Small intestine (tissue), 7 donors: ENCODE results near the gene KHDC1L. TPM values are rescaled to one million over a fixed set of nuclear protein-coding genes. Genes with fewer than 3 reads are reported as not detected.

Experiments used
- DNase-seq, 2 donors: peaks; one replicate each; pipeline versions ENCODE4 v3.0.0 to v3.0.0-alpha.2; 2013
- FAIRE-seq: peaks from 2 replicates; lab custom pipeline; 2012; peaks lifted over from hg19 to GRCh38; lab: Jason Lieb, UNC
- H3K27ac ChIP-seq, 3 donors: one replicate each; pipeline ENCODE4 v1.5.1; 2013; ENCODE audit warnings: low read length in 2 of 3, mild to moderate bottlenecking in 2 of 3, control low read depth in 1 of 3, inconsistent platforms in 1 of 3, low read depth in 1 of 3, moderate library complexity in 1 of 3
- H3K27me3 ChIP-seq, 3 donors: one replicate each; pipeline ENCODE4 v1.6.1; 2013; ENCODE audit warnings: low read length in 3 of 3, inconsistent platforms in 1 of 3; ENCODE audit not compliant: control insufficient read depth in 3 of 3, insufficient read depth in 3 of 3
- H3K36me3 ChIP-seq, 3 donors: one replicate each; pipeline ENCODE4 v1.6.1; 2013; ENCODE audit warnings: low read length in 3 of 3, inconsistent platforms in 1 of 3, low read depth in 1 of 3, mild to moderate bottlenecking in 1 of 3, moderate library complexity in 1 of 3; ENCODE audit not compliant: control insufficient read depth in 3 of 3, insufficient read depth in 2 of 3
- H3K4me1 ChIP-seq, 3 donors: one replicate each; pipeline ENCODE4 v1.6.1; 2013; ENCODE audit warnings: low read length in 2 of 3, inconsistent platforms in 1 of 3, low read depth in 1 of 3, mild to moderate bottlenecking in 1 of 3, moderate library complexity in 1 of 3; ENCODE audit not compliant: control insufficient read depth in 3 of 3, insufficient read depth in 2 of 3
- H3K4me3 ChIP-seq, 3 donors: one replicate each; pipeline ENCODE4 v1.5.1; 2013; ENCODE audit warnings: low read length in 3 of 3, control low read depth in 1 of 3, inconsistent platforms in 1 of 3, low read depth in 1 of 3, mild to moderate bottlenecking in 1 of 3, moderate library complexity in 1 of 3
- H3K9me3 ChIP-seq, 2 donors: one replicate each; pipeline ENCODE4 v1.6.1; 2013; ENCODE audit warnings: low read depth in 1 of 2, low read length in 1 of 2; ENCODE audit not compliant: control insufficient read depth in 2 of 2, insufficient read depth in 1 of 2
- WGBS, 3 donors: extraction: QIAGEN DNeasy Blood & Tissue Kit; methylation state at CpG; one replicate each; pipeline ENCODE4 v1.1.7; 2013; 5-methylcytosine and 5-hydroxymethylcytosine counted together
- polyA plus RNA-seq, 4 donors: library from polyadenylated mRNA; stranded (reverse) in 3 of 4; unstranded in 1 of 4; fragments of 200-250 nt in 3 of 4; fragments of 120-200 nt in 1 of 4; gene quantifications; one replicate each; pipeline versions ENCODE4 v1.2.1 to v1.2.3, GENCODE V29; 2013
- donor health status: healthy with polysubstance abuse.
- donor health status: control.
- donor health status: control.
- donor health status: Bipolar disorder and iron deficiency.
- donor health status: healthy.

KHDC1L gene
- polyA plus RNA-seq, 4 donors, result 0.19 TPM; not detected in 3

DNA sequence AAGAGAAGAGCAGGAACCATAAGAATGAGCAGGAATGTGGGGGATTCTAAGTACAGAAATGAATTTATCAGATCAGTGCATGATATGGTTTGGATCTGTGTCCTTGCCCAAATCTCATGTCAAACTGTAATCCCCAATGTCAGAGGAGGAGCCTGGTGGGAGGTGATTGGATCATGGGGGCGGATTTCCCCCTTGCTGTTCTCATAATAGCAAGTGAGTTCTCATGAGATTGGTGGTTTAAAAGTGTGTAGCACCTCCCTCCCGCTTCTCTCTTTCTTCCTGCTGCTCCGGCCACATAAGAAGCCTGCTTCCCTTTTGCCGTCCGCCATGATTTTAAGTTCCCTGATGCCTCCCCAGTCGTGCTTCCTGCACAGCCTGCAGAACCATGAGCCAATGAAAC, 49.2 kb downstream of the KHDC1L start:
- Histone ChIP-seq H3K4me1 (no peaks in the 10 kb centered on the region), H3K36me3 (no peaks in the 10 kb centered on the region), H3K4me3 (no peak overlapping the region), H3K9me3 (no peaks in the 10 kb centered on the region), H3K27ac (no peak overlapping the region), H3K27me3 (no peaks in the 10 kb centered on the region)
- no peak for DNase-seq
- FAIRE-seq, result no peak
- WGBS, 3 donors, result 69 to 79% (median 76%) methylated on average over 6 of the region's 6 CpGs

GRCh38 chr6:73174646-73175045, 50.6 kb downstream of the KHDC1L start:
- Histone ChIP-seq H3K4me1 (no peaks in the 10 kb centered on the region), H3K9me3 (no peaks in the 10 kb centered on the region), H3K4me3 (no peak overlapping the region), H3K27ac (no peak overlapping the region), H3K36me3 (no peaks in the 10 kb centered on the region), H3K27me3 (no peaks in the 10 kb centered on the region)
- DNase-seq (no peak), FAIRE-seq (no peak)
- WGBS, 3 donors, result 80 to 87% (median 84%) methylated on average over 4 of the region's 4 CpGs

Other genes with a start within 250 kb of the KHDC1L start
- gene KHDC1, start 37.7 kb upstream of the KHDC1L start, polyA plus RNA-seq, result 1 to 10 TPM in 2 of 4 donors, not detected in 2; 1.7 to 2.5 TPM
- not detected for gene DPPA5, start 128.8 kb upstream of the KHDC1L start, polyA plus RNA-seq
- not detected for gene KHDC3L, start 137.2 kb upstream of the KHDC1L start, polyA plus RNA-seq
- under 1 TPM in 2 of 4 donors, not detected in 2; 0.16 to 0.18 TPM for gene OOEP, start 144.4 kb upstream of the KHDC1L start, polyA plus RNA-seq
- 1 to 10 TPM in 1 of 4 donors, under 1 TPM in 2, not detected in 1; 0.38 to 1.6 (median 0.39) TPM for gene DDX43, start 169.3 kb upstream of the KHDC1L start, polyA plus RNA-seq
- gene CGAS, start 226.8 kb upstream of the KHDC1L start, polyA plus RNA-seq, result 1 to 10 TPM in 3 of 4 donors, under 1 TPM in 1; 0.89 to 2.7 (median 2.3) TPM
- 10 to 100 TPM; 15.9 to 24.8 (median 18.2) TPM for gene MTO1, start 236.2 kb upstream of the KHDC1L start, polyA plus RNA-seq